ENCODE results near the gene LYVE1.

Gene LYVE1

GRCh38 chr11:10561043-10561818, 7.2 kb downstream of the LYVE1 start:
- DNase-seq (ENCODE audit: low read depth, low spot score) = no peak

- no peak for DNase-seq (ENCODE audit: low read depth, low spot score)
Measured at GRCh38 chr11:10558288-10558687, 10.2 kb downstream of the LYVE1 start.

GRCh38 chr11:10556590-10556989, 11.9 kb downstream of the LYVE1 start:
- no peak for DNase-seq (ENCODE audit: low read depth, low spot score)

- DNase-seq (ENCODE audit: low read depth, low spot score) = no peak
Measured at GRCh38 chr11:10551845-10552352, 16.6 kb downstream of the LYVE1 start.

GRCh38 chr11:10551290-10551592, 17.2 kb downstream of the LYVE1 start:
- DNase-seq (ENCODE audit: low read depth, low spot score) = no peak

- no peak for DNase-seq (ENCODE audit: low read depth, low spot score)
Measured at GRCh38 chr11:10550503-10551289, 17.8 kb downstream of the LYVE1 start.

- DNase-seq (ENCODE audit: low read depth, low spot score) = no peak
Measured at GRCh38 chr11:10544491-10545465, 23.7 kb downstream of the LYVE1 start.

- DNase-seq (ENCODE audit: low read depth, low spot score) = no peak
Measured at GRCh38 chr11:10543782-10544181, 24.7 kb downstream of the LYVE1 start.

GRCh38 chr11:10542776-10543175, 25.7 kb downstream of the LYVE1 start:
- DNase-seq (ENCODE audit: low read depth, low spot score) = no peak

GRCh38 chr11:10541561-10541930, 26.9 kb downstream of the LYVE1 start:
- DNase-seq (ENCODE audit: low read depth, low spot score) = no peak

GRCh38 chr11:10540915-10541560, 27.4 kb downstream of the LYVE1 start, which contains the start of gene RNF141:
Gene RNF141, minus strand, starts transcription at chr11:10541187. Its CDS starts 7,029 bp downstream, at chr11:10534158.
- peak; percentile 87 for DNase-seq (ENCODE audit: low read depth, low spot score)

GRCh38 chr11:10540546-10540914, 27.9 kb downstream of the LYVE1 start:
- no peak for DNase-seq (ENCODE audit: low read depth, low spot score)

GRCh38 chr11:10539339-10539738, 29.1 kb downstream of the LYVE1 start:
- no peak for DNase-seq (ENCODE audit: low read depth, low spot score)

- DNase-seq (ENCODE audit: low read depth, low spot score) = no peak
Measured at GRCh38 chr11:10538924-10539323, 29.5 kb downstream of the LYVE1 start.

GRCh38 chr11:10537600-10537999, 30.9 kb downstream of the LYVE1 start:
- no peak for DNase-seq (ENCODE audit: low read depth, low spot score)

- DNase-seq (ENCODE audit: low read depth, low spot score) = no peak
Measured at GRCh38 chr11:10534316-10534715, 34.1 kb downstream of the LYVE1 start.

GRCh38 chr11:10533323-10533722, 35.1 kb downstream of the LYVE1 start:
- DNase-seq (ENCODE audit: low read depth, low spot score) = no peak

GRCh38 chr11:10532526-10532925, 35.9 kb downstream of the LYVE1 start:
- DNase-seq (ENCODE audit: low read depth, low spot score) = no peak

GRCh38 chr11:10529279-10529678, 39.2 kb downstream of the LYVE1 start:
- no peak for DNase-seq (ENCODE audit: low read depth, low spot score)

GRCh38 chr11:10528121-10528520, 40.3 kb downstream of the LYVE1 start:
- no peak for DNase-seq (ENCODE audit: low read depth, low spot score)

Measured in activated CD4-positive, CD25-positive, alpha-beta regulatory T cell treated with anti-CD3 and anti-CD28 coated beads, Interleukin-2, amount 50 U/mL, for 16 hours (primary cell).